Ovary (tissue), 9 donors: Measurements from ENCODE around the gene PPP2R2C. TPM values are rescaled to one million over a fixed set of nuclear protein-coding genes. Genes with fewer than 3 reads are reported as not detected.

Source experiments
- DNase-seq, 5 donors: peaks; one replicate each; pipeline ENCODE4 v3.0.0-alpha.2; 2019 to 2020
- H3K27ac ChIP-seq, 2 donors: fragments of 200-600 bp; one replicate each; pipeline versions ENCODE4 v1.5.1 to v1.8.0; 2019 to 2022
- H3K27me3 ChIP-seq: fragments of 200-600 bp; one replicate; pipeline ENCODE4 v1.8.0; 2022
- H3K36me3 ChIP-seq: fragments of 200-600 bp; sonication (generic); one replicate; pipeline ENCODE4 v1.5.1; 2019
- H3K4me1 ChIP-seq: one replicate; pipeline ENCODE4 v1.8.1; 2013; ENCODE audit warnings: mild to moderate bottlenecking, moderate library complexity; ENCODE audit not compliant: insufficient read depth
- H3K4me3 ChIP-seq: fragments of 200-600 bp; sonication (generic); one replicate; pipeline ENCODE4 v1.5.1; 2017
- H3K9me3 ChIP-seq, 2 donors: fragments of 200-600 bp in 1 of 2; sonication (generic) in 1 of 2; one replicate each; pipeline versions ENCODE4 v1.5.1 to v1.8.1; 2013 to 2019; ENCODE audit warnings: mild to moderate bottlenecking in 1 of 2, moderate library complexity in 1 of 2
- CTCF ChIP-seq, 3 donors: fragments of 450-650 bp in 2 of 3; fragments of 200-600 bp in 1 of 3; IDR thresholded peaks; one replicate each; pipeline versions ENCODE4 v1.5.1 to v1.8.0; 2016 to 2022; ENCODE audit warnings: antibody characterized with exemption in 3 of 3, mild to moderate bottlenecking in 1 of 3
- EP300 ChIP-seq: sonication (generic); formaldehyde crosslinking; IDR thresholded peaks from one replicate; pipeline ENCODE4 v1.6.1; 2017; ENCODE audit warnings: antibody characterized with exemption
- POLR2A ChIP-seq: fragments of 450-650 bp; IDR thresholded peaks from one replicate; pipeline ENCODE4 v1.6.1; 2017; ENCODE audit warnings: antibody characterized with exemption, mild to moderate bottlenecking, moderate library complexity
- WGBS, 3 donors: extraction: QIAGEN DNeasy Blood & Tissue Kit in 1 of 3; methylation state at CpG; one replicate each; pipeline versions ENCODE4 v1.1.5 to v1.1.7; 2013 to 2017; 5-methylcytosine and 5-hydroxymethylcytosine counted together
- intact Hi-C, 4 donors: fragments of 100-400 bp; cut with DNase I; formaldehyde crosslinking; loops; one replicate each; pipeline versions ENCODE4 v1.11.0 to v1.15.1; 2022 to 2023
- polyA plus RNA-seq, 2 donors: library from polyadenylated mRNA; stranded (reverse); fragments of 200-250 nt in 1 of 2; fragments of 350-450 nt in 1 of 2; fragmentation: Illumina TruSeq in 1 of 2; extraction: RNeasy Lipid Tissue Mini Kit (QIAGEN cat#74804) in 1 of 2; gene quantifications; one replicate each; pipeline ENCODE4 v1.2.3, GENCODE V29; 2013 to 2014
- total RNA-seq, 7 donors: library from RNA; depleted of rRNA in 2 of 7; stranded (reverse); fragments of >200 nt in 2 of 7; fragmentation: NEBNext Ultra II Directional in 3 of 7; extraction: Animal tissue kit (Norgen Biotek cat#: 25700) in 3 of 7; gene quantifications; one replicate each; pipeline versions ENCODE4 v1.1.0 to v1.2.4, GENCODE V29; 2016 to 2023
- donor health status: DM: no; HTN: no; CAD: no; lungs with moderate emphysema.
- donor health status: DM: no; HTN: no; CAD: no.
- donor health status: Bipolar disorder and iron deficiency.
- donor health status: DM: yes; HTN: yes; CAD: no.
- donor health status: DM: no; HTN: no; CAD: no.
- donor health status: DM: yes; HTN: yes; CAD: no.

The PPP2R2C gene
- total and polyA plus RNA-seq, 9 donors: 0.12 to 4.5 (median 0.77) TPM

GRCh38 chr4:6497796-6498195, 25.4 kb upstream of the PPP2R2C start:
- Histone ChIP-seq H3K4me1 (no peaks in the 10 kb centered on the region), H3K27ac (no peak overlapping the region), H3K36me3 (no peaks in the 10 kb centered on the region), H3K9me3 (no peaks in the 10 kb centered on the region), H3K4me3 (no peak overlapping the region), H3K27me3 (no peaks in the 10 kb centered on the region)
- 90 to 92% (median 90%) methylated on average over 8 of the region's 8 CpGs for WGBS, 3 donors
- no peak for DNase-seq
- intact Hi-C loops: no loop called here
- no peak for TF ChIP-seq POLR2A
- no peak for TF ChIP-seq CTCF (IDR thresholded peaks at IDR 0.05)
- no peak for TF ChIP-seq EP300

GRCh38 chr4:6495736-6496135, 23.3 kb upstream of the PPP2R2C start:
- Histone ChIP-seq H3K4me1 (no peaks in the 10 kb centered on the region), H3K27ac (no peak overlapping the region), H3K4me3 (no peak overlapping the region), H3K36me3 (no peaks in the 10 kb centered on the region), H3K27me3 (no peaks in the 10 kb centered on the region), H3K9me3 (peaks cover 0 to 4% of the 10 kb centered on the region in 2 donors)
- 77 to 82% (median 81%) methylated on average over 5 of the region's 5 CpGs for WGBS, 3 donors
- no peak for DNase-seq
- intact Hi-C loops: no loop called here
- TF ChIP-seq CTCF (IDR thresholded peaks at IDR 0.05) (no peak), EP300 (no peak), POLR2A (no peak)

- no peak for DNase-seq
Measured at GRCh38 chr4:6495296-6495590, 22.8 kb upstream of the PPP2R2C start.

GRCh38 chr4:6494431-6495295, 22.2 kb upstream of the PPP2R2C start:
- TF ChIP-seq EP300 (no peak), POLR2A (no peak), CTCF (IDR thresholded peaks at IDR 0.05) (no peak)
- WGBS, 3 donors: 76 to 87% (median 81%) methylated on average over 17 to 18 of the region's 18 CpGs
- Histone ChIP-seq H3K27ac (no peak overlapping the region), H3K4me3 (no peak overlapping the region), H3K27me3 (no peaks in the 10 kb centered on the region), H3K36me3 (no peaks in the 10 kb centered on the region), H3K9me3 (peaks cover 0 to 4% of the 10 kb centered on the region in 2 donors), H3K4me1 (no peaks in the 10 kb centered on the region)
- no peak for DNase-seq
- intact Hi-C loops: no loop called here

More at GRCh38 chr4:6495296-6495590, 22.8 kb upstream of the PPP2R2C start:
- H3K27me3 ChIP-seq: no peaks in the 10 kb centered on the region
- WGBS, 3 donors: 83 to 87% (median 84%) methylated on average over 6 to 7 of the region's 7 CpGs
- no peak overlapping the region for H3K4me3 ChIP-seq
- TF ChIP-seq POLR2A (no peak), EP300 (no peak), CTCF (IDR thresholded peaks at IDR 0.05) (no peak)
- H3K36me3 ChIP-seq: no peaks in the 10 kb centered on the region
- no peaks in the 10 kb centered on the region for H3K4me1 ChIP-seq
- H3K27ac ChIP-seq: no peak overlapping the region
- intact Hi-C loops: no loop called here
- H3K9me3 ChIP-seq: peaks cover 0 to 4% of the 10 kb centered on the region in 2 donors
